HG02973 (cell line): ENCODE data around the gene SPZ1.
"Not testable (repeated sequence)": the region's sequence is repeated elsewhere in the genome, so short reads cannot be mapped to it uniquely, and the experiment has no call there.

ENCODE experiments used
- ATAC-seq: cut with Tn5 transposase; IDR thresholded peaks from one replicate; pipeline ENCODE4 v1.9.1; 2021; ENCODE audit warnings: moderate library complexity; ENCODE audit not compliant: unreplicated experiment

The SPZ1 gene, protein sequence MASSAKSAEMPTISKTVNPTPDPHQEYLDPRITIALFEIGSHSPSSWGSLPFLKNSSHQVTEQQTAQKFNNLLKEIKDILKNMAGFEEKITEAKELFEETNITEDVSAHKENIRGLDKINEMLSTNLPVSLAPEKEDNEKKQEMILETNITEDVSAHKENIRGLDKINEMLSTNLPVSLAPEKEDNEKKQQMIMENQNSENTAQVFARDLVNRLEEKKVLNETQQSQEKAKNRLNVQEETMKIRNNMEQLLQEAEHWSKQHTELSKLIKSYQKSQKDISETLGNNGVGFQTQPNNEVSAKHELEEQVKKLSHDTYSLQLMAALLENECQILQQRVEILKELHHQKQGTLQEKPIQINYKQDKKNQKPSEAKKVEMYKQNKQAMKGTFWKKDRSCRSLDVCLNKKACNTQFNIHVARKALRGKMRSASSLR

DNA sequence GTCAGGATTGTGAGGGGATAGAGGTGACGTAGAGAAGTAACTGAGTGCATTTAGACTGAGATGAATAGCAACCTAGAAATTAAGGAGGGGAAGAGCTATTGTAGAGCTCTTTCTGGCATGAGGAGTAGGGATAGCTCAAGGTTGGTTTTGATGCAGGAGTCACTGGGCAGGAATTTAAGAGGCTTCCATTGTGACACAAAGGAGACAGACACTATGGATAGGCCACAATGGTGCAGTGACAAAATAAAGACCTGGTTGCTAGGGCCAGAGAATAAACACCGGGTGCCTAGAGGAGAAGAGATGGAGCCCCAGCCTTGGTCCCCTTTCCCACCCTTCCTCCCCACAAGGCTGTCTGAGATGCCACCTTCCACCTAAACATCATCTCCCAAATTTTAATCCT lies at the start of gene SPZ1:
TSS of gene SPZ1 (plus strand) at position 301 of the 400 bp plus-strand sequence. CDS start 214 bp downstream, outside the sequence.
- ATAC-seq = no peak

DNA sequence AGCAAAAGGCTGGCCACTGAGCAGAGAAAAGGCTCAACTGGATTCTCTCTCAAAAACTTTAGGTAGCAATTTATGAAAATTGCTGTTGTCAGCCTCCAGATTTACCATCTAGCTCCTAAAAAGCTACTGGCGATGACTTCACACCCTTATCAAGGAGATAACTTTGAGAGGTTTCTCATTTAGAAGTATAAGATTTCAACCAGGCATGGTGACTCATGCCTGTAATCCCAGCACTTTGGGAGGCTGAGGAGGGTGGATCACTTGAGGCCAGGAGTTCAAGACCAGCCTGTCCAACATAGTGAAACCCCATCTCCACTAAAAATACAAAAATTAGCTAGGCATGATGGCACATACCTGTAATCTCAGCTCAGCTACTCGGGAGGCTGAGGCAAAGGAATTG lies 49.3 kb upstream of the SPZ1 start:
- not testable (repeated sequence) for ATAC-seq

DNA sequence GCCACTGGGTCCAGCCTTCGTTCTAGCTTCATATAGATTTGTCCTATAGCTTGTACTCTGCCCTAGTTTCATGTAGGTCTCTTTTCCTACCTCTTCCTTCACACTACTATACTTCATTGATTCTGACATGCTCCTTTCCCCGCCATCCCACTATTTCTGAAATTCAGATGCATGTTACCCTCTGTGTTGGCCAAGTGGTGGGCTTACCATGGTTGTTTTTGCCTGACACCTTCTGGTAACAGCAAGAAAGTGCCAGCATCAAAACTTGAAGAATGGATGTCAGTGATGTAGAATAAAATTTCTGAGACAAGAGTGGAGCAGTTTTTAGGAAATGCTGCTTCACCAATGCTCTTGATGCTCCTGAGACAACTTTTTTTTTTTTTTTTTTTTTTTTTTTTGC lies 44.5 kb upstream of the SPZ1 start:
- ATAC-seq = no peak

DNA sequence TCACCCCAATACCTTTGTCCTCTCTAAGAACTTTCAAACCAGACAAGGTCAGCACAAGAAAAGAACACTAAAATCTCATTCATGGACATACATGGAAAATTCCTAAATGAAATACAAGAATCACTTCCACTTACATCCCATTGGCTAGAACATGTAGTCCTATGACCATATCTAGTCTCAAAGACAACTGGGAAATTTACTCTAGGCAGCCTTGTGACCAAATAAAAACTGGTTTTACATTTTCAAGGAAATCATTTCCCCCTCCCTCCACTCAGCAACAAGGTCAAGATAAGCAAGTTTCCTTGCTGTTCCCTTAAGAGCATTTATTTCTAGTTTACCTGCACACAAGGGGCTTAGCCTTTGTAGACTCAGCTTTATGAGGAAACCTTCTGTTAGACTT lies 43.6 kb upstream of the SPZ1 start:
- ATAC-seq = no peak

DNA sequence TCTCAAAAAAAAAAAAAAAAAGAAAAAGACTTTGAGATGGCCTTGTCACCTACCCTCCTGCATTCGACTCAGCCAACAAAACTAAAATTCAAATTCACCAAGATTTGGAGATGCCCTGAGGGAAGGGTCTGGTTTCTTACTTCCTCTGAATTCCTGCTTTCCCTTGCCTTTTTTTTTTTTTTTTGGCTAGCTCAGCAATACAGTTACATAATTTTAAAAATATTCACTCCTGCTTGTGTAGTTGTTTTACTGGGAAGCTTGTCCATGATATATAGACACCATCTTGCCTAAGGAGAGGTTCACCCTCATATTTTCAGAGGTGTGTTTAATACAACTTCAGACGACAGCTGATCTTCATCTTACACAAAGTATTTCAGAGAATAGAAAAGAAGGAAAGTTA lies 42.6 kb upstream of the SPZ1 start:
- ATAC-seq = no peak

DNA sequence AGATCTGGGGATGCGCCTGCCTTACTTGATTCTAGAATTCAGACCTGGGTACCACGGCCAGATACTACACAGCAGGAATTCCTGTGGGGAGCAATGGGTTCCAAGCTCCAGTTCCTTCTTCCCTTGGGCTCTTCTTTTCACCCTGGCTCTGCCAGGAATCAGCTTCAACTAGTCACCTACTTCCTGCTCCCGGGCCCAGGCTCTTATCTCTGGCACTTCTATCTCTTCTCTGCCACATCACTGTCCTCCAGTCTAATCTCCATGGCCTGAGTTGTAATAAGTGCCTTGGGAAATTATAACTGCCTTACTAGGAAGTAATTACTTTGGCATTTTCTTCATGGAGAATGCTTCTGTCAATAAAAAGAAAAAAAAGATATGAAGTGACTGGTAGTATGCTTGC lies 37.7 kb upstream of the SPZ1 start:
- ATAC-seq = no peak

DNA sequence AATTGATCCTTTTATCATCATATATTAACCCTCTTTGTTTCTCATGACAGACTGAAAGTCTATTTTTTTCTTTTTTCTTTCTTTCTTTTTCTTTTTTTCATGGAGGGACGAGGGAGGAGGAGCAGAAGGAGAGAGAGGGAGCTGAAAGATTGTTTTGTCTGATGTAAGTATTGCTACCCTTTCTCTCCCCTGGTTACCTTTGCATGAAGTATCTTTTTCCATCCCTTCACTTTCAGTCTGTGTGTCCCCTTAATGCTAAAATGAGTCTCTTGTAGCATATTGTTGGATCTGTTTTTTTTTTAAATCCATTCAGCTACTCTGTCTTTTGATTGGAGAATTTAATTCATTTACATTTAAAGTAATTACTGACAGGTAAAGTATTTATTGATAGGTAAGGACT lies 36.4 kb upstream of the SPZ1 start:
- no peak for ATAC-seq

DNA sequence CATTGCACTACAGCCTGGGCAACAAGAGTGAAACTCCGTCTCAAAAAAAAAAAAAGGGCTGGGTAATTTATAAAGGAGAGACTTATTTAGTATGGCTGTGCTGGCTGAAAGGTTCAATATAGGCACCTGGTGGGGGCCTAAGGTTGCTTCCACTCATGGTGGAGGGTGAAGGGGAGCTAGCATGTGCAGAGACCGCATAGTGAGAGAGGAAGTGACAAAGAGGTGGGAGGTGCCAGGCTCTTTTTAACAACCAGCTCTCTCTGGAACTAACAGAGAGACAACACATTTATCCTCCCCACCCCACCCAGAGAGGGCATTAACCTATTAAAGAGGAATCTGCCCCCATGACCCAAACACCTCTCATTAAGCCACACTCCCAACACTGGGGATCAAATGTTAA lies 35.1 kb upstream of the SPZ1 start:
- ATAC-seq = no peak

DNA sequence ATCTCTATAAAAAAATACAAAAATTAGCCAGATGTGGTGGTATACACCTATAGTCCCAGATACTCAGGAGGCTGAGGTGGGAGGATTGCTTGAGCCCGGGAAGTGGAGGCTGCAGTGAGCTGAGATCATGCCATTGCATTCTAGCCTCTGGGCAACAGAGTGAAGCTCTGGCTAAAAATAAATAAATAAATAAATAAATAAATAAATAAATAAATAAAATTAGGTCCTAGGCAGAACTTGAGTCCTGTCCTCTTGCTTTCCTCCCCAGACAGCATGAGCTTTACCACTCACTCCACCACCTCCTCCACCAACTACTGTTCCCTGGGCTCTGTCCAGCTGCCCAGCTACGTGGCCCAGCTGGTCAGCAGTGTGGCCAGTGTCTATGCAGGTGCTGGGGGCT lies 31.6 kb upstream of the SPZ1 start:
- no peak for ATAC-seq

DNA sequence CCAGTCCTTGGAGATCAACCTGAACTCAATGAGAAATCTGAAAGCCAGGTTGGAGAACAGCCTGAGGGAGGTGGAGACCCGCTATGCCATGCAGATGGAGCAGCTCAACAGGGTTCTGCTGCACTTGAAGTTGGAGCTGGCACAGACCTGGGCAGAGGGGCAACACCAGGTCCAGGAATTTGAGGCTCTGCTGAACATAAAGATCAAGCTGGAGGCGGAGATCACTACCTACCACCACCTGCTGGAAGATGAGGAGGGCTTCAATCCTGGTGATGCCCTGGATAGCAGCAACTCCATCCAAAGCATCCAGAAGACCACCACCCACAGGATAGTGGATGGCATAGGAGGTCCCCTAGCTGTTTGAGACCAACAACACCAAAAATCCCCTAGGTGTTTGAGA lies 30.5 kb upstream of the SPZ1 start:
- no peak for ATAC-seq

DNA sequence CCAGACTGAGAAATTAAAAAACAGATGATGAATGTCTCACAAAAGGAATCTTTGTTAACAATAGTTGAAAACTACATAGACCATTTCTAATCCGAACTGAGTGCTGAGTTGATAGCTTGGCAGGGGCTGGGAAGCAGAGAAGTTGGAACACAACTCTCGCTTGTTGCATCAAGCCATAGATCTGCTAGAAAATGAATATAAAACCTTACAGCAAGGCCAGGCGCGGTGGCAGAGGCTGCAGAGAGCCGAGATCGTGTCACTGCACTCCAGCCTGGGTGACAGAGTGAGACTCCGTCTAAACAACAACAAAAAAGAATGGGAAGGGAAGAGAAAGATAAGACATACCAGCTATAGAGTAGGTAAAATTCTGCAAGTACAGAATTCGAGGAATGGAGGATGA lies 28.0 kb upstream of the SPZ1 start:
- no peak for ATAC-seq

DNA sequence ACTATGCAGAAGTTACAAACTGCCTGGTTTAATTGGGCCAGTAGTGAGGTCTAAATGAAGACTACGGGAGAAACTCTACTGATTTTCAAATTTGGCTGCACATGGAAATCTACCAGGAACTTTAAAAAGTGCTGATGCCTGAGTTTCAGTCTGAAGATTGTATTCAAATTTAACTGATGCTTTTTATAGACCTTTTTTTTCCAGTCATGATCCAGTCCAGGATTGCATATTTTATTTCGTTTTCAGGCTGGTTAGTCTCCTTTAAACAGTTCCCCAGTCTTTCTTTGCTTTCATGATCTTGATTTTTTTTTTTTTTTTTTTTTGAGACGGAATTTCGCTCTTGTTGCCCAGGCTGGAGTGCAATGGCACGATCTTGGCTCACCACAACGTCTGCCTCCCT lies 23.7 kb upstream of the SPZ1 start:
- ATAC-seq = no peak

DNA sequence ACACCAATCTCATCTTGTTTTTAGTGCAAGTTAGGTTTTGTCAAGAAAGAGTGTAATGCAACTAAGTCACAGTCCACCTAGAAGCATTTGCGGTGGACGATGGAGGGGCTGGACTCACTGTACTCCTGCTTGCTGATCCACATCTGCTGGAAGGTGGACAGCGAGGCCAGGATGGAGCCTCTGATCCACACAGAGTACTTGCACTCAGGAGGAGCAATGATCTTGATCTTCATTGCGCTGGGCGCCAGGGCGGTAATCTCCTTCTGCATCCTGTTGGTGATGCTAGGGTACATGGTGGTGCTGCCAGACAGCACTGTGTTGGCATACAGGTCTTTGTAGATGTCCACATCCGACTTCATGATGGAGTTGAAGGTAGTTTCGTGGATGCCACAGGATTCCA lies 20.2 kb upstream of the SPZ1 start:
- no peak for ATAC-seq

DNA sequence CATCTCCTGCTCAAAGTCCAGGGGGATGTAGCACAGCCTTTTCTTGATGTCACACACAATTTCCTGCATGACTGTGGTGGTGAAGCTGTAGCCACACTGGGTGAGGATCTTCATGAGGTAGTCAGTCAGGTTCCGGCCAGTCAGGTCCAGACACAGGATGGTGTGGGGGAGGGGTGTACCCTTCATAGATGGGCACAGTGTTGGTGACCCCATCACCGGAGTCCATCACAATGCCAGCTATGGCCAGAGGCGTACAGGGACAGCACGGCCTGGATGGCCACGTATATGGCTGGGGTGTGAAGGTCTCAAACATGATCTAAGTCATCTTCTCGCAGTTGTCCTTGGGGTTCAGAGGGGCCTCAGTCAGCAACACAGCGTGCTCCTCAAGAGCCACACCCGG lies 19.7 kb upstream of the SPZ1 start:
- ATAC-seq = no peak

DNA sequence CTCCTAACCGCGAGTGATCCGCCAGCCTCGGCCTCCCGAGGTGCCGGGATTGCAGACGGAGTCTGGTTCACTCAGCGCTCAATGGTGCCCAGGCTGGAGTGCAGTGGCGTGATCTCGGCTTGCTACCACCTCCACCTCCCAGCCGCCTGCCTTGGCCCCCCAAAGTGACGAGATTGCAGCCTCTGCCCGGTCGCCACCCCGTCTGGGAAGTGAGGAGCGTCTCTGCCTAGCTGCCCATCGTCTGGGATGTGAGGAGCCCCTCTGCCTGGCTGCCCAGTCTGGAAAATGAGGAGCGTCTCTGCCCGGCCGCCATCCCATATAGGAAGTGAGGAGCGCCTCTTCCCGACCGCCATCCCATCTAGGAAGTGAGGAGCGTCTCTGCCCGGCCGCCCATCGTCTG lies 19.0 kb upstream of the SPZ1 start:
- not testable (repeated sequence) for ATAC-seq

DNA sequence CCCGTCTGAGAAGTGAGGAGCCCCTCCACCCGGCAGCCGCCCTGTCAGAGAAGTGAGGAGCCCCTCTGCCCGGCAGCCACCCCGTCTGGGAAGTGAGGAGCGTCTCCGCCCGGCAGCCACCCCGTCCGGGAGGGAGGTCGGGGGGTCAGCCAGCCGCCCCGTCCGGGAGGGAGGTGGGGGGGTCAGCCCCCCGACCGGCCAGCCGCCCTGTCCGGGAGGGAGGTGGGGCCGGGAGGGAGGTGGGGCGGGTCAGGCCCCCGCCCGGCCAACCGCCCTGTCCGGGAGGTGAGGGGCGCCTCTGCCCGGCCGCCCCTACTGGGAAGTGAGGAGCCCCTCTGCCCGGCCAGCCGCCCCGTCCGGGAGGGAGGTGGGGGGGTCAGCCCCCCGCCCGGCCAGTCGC lies 18.5 kb upstream of the SPZ1 start:
- not testable (repeated sequence) for ATAC-seq

DNA sequence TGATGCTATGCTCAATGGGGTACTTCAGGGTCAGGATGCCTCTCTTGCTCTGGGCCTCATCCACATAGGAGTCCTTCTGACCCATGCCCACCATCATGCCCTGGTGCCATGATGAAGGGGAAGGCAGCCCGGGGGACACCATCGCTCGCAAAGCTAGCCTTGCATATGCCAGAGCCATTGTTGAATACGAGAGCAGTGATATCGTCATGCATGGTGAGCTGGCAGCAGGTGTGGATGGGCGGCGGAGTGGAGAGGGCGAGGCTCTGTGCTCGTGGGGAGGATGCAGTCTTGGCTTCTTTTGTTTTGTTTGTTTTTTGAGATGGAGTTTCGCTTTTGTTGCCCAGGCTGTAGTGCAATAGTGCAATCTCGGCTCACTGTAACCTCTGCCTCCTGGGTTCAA lies 17.2 kb upstream of the SPZ1 start:
- ATAC-seq = no peak

DNA sequence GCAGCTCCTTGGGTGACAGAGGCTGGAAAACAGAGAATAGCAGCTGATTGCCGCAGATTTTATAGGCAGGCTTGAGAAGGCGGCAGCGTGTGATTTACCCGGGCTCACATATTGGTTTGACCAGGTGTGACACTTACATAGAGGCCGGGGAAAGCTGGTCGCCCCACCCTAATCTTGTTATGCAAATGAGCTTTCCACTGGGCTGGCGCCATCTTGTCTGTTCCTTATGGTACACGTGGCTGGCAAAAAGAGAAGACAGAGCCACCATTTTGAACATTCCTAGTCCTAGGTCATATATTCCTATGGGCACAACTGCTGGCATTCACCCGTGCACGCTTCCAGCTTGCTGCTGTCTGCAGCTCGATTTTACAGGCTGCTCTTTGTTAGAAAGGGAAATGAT lies 11.3 kb upstream of the SPZ1 start:
- no peak for ATAC-seq

DNA sequence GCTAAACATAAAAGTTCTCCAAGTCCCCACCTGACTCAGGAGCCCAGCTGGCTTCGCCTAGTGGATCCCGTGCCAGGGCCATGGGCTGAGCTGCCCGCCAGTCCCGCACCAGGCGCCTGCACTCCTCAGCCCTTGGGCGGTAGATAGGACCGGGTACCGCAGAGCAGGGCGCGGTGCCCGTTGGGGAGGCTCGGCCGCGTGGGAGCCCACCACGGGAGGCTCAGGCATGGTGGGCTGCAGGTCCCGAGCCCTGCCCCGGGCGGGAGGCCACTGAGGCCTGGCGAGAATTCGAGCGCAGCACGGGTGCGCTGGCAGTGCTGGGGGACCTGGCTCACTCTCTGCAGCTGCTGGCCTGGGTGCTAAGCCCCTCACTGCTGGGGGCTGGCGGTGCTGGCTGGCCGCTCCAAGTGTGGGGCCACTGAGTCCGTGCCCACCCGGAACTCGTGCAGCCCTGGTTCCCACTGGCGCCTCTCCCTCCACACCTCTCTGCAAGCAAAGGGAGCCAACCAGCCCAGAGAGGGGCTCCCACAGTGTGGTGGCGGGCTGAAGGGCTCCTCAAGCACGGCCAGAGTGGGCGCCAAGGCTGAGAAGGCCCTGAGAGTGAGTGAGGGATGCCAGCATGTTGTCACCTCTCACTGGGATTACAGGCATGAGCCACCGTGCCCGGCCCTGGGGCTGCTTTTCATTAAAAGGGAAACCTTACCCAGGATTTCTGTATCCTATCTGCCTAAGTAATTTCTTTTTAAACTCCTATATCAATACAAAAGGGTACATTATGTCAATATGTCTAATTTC lies 9.7 kb upstream of the SPZ1 start:
- no peak for ATAC-seq

DNA sequence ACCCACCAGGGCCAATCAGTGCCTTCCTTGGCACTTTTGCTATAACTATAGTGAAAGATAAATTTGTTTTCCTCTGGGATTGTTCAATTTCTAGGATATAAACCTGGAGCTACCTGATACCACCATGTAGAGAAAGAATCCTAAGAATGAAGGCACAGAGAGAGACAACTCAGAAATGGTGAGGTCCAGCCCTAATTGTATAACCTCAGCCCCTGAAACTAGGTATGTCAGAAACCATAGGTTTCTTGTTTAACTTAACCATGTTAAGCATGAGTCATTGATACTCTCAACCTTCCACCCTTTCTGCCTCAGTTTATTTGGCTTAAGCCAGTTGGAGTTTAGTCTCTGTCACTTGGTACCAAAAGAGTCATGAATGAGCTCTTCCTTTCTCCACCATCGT lies 4.6 kb upstream of the SPZ1 start:
- ATAC-seq = no peak

DNA sequence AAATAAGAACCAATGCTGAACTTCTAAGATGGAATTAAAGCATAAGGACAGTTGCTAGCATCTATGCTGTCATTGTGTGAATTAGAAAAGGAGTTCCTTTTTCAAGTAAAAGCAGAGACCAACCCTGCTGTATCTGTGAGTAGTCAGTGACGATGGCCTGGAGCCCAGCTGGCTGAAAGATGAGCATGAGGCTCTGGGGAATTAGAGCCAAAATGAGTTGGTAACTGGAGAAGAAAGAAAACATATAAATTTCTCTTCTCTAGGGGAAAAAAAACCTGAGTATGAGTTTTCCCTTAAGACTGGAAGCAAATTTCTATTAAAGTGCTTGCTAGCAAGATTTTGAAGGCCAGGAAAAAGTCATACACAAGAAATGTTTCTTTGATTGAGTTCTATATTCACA lies 1.6 kb upstream of the SPZ1 start:
- no peak for ATAC-seq

DNA sequence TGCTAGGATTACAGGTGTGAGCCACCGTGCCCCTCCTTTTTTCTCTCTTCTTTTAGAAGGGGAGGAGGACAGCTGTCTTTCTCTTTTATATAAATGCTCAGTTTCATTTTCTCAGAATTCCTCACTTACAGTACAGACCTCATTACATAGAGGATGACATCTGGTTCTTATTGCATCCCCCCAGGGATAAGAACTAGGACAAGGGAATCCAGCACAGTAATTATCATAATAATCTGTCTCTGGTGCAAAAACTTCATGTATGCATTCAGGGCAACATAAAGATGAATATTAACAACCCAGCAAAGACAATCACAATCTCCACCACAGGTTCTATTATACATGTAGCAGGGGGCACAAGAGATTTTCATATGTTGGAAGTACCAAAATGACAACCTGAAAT lies 5.1 kb downstream of the SPZ1 start:
- no peak for ATAC-seq
